Adipose tissue (tissue), 3 donors: ENCODE data around the gene GABARAPL2. TPM values are rescaled to one million over a fixed set of nuclear protein-coding genes. Genes with fewer than 3 reads are reported as not detected.

ENCODE experiments used
- H3K27ac ChIP-seq: one replicate; pipeline ENCODE4 v1.5.1; 2013; ENCODE audit warnings: low read depth, low read length
- WGBS, 3 donors: extraction: QIAGEN DNeasy Blood & Tissue Kit; methylation state at CpG; one replicate each; pipeline ENCODE4 v1.1.7; 2013; 5-methylcytosine and 5-hydroxymethylcytosine counted together
- polyA plus RNA-seq, 3 donors: library from polyadenylated mRNA; stranded (reverse); fragments of 200-250 nt; gene quantifications; one replicate each; pipeline ENCODE4 v1.2.3, GENCODE V29; 2013
- donor health status: healthy with polysubstance abuse.
- donor health status: Bipolar disorder and iron deficiency.
- donor health status: healthy.

GABARAPL2 gene
- polyA plus RNA-seq, 3 donors, result 59.4 to 219 (median 124) TPM

- no peak overlapping the region for H3K27ac ChIP-seq
- WGBS, 3 donors, result 75 to 88% (median 81%) methylated on average over 20 of the region's 20 CpGs
Measured at GRCh38 chr16:75620326-75621169, 54.4 kb downstream of the GABARAPL2 start.

- H3K27ac ChIP-seq, result no peak overlapping the region
- WGBS, 3 donors, result 12 to 15% (median 13%) methylated on average over 2 of the region's 2 CpGs
Measured at GRCh38 chr16:75621170-75621477, 54.9 kb downstream of the GABARAPL2 start.

GRCh38 chr16:75622761-75623605 lies 56.8 kb downstream of the GABARAPL2 start, which contains the start of gene ADAT1:
Gene ADAT1 (minus strand): TSS chr16:75623281. CDS start chr16:75620799, 2,482 bp downstream.
- WGBS, 3 donors, result 0 to 1% (median 1%) methylated on average over 61 to 62 of the region's 62 CpGs
- peak within 1 kb of the TSS; percentile 77 for H3K27ac ChIP-seq

- 58 to 68% (median 59%) methylated on average over 4 of the region's 4 CpGs for WGBS, 3 donors
- H3K27ac ChIP-seq, result no peak overlapping the region
Measured at GRCh38 chr16:75624921-75625334, 58.7 kb downstream of the GABARAPL2 start.

- H3K27ac ChIP-seq, result no peak overlapping the region
- whole genome bisulfite sequencing, 3 donors, result 91 to 95% (median 95%) methylated on average over 4 of the region's 4 CpGs
Measured at GRCh38 chr16:75626806-75627205, 60.6 kb downstream of the GABARAPL2 start.

Other genes with a start within 250 kb of the GABARAPL2 start
- 100 to 1,000 TPM in 1 of 3 donors, 10 to 100 TPM in 2; 40.9 to 113 (median 45.5) TPM for gene CFDP1, start 132.9 kb upstream of the GABARAPL2 start, polyA plus RNA-seq
- gene TMEM170A, start 101.7 kb upstream of the GABARAPL2 start, polyA plus RNA-seq, result 10 to 100 TPM in 1 of 3 donors, 1 to 10 TPM in 2; 3.3 to 10.7 (median 6.6) TPM
- gene CHST6, start 70.9 kb upstream of the GABARAPL2 start, polyA plus RNA-seq, result under 1 TPM; under 0.01 to 0.06 (median 0.04) TPM
- gene CHST5, start 30.3 kb upstream of the GABARAPL2 start, polyA plus RNA-seq, result not detected
- gene TMEM231, start 10.1 kb upstream of the GABARAPL2 start, polyA plus RNA-seq, result 1 to 10 TPM; 1.9 to 4.2 (median 3.7) TPM
- gene ADAT1, start 56.9 kb downstream of the GABARAPL2 start, polyA plus RNA-seq, result 10 to 100 TPM in 2 of 3 donors, 1 to 10 TPM in 1; 7.5 to 19.9 (median 10.5) TPM
- 100 to 1,000 TPM in 1 of 3 donors, 10 to 100 TPM in 2; 85.6 to 101 (median 85.8) TPM for gene KARS1, start 81.3 kb downstream of the GABARAPL2 start, polyA plus RNA-seq
- gene TERF2IP, start 81.4 kb downstream of the GABARAPL2 start, polyA plus RNA-seq, result 10 to 100 TPM; 24.3 to 59.3 (median 52.6) TPM
- gene CPHXL2, start 110.6 kb downstream of the GABARAPL2 start, polyA plus RNA-seq, result under 1 TPM in 1 of 3 donors, not detected in 2; 0.56 TPM
- not detected for gene DUXB, start 135.1 kb downstream of the GABARAPL2 start, polyA plus RNA-seq
- gene CPHXL, start 160.1 kb downstream of the GABARAPL2 start, polyA plus RNA-seq, result not detected